Endothelial cell of umbilical vein (primary cell): Measurements from ENCODE around the gene MORC1. TPM values are rescaled to one million over a fixed set of nuclear protein-coding genes. Genes with fewer than 3 reads are reported as not detected.

Experiments used
- BruUV-seq: library from RNA; stranded (reverse); fragments of 400-500 nt; replicated peaks from 2 replicates; lab custom pipeline; 2021; lab: Mats Ljungman, UMichigan
- CTCF ChIA-PET: fragments of 300-600, 350-600 bp; sonication (Branson Sonifier 250); formaldehyde crosslinking; loops from one replicate; lab custom pipeline; 2021; ENCODE audit warnings: antibody characterized with exemption, inconsistent platforms; lab: Charles Lee
- POLR2A ChIA-PET: fragments of 300-600, 350-600 bp; sonication (Branson Sonifier 250); formaldehyde crosslinking; loops from one replicate; lab custom pipeline; 2021; ENCODE audit warnings: antibody characterized with exemption, inconsistent platforms; lab: Charles Lee
- DNase-seq: peaks from one replicate; pipeline ENCODE4 v3.0.0-alpha.2; 2011; ENCODE audit warnings: low read depth, low spot score
- FAIRE-seq: peaks from 2 replicates; lab custom pipeline; 2011; peaks lifted over from hg19 to GRCh38; lab: Jason Lieb, UNC
- H2AFZ ChIP-seq: 2 replicates; pipeline ENCODE4 v1.6.0; 2012; ENCODE audit warnings: low read depth, low read length, control low read depth, inconsistent platforms
- H3K27ac ChIP-seq: 2 replicates; pipeline ENCODE4 v1.5.1; 2011; ENCODE audit warnings: low read depth, mild to moderate bottlenecking, control low read depth, low read length, moderate library complexity; ENCODE audit not compliant: insufficient read depth
- H3K27me3 ChIP-seq, 2 experiments: 2 replicates each; pipeline versions ENCODE4 v1.6.0 to v1.6.1; 2011; ENCODE audit warnings: low read length in 2 of 2, mixed read lengths in 1 of 2; ENCODE audit not compliant: control insufficient read depth in 2 of 2, insufficient read depth in 2 of 2
- H3K36me3 ChIP-seq, 2 experiments: 2 replicates in 1 of 2; 3 replicates in 1 of 2; pipeline ENCODE4 v1.5.1; 2011; ENCODE audit warnings: low read length in 2 of 2, mild to moderate bottlenecking in 1 of 2, moderate library complexity in 1 of 2; ENCODE audit not compliant: control insufficient read depth in 2 of 2, insufficient read depth in 2 of 2; ENCODE audit errors: extremely low read depth in 1 of 2
- H3K4me1 ChIP-seq: 3 replicates; pipeline ENCODE4 v1.5.1; 2011; ENCODE audit warnings: mild to moderate bottlenecking, low read length; ENCODE audit not compliant: control insufficient read depth, insufficient read depth; ENCODE audit errors: extremely low read depth
- H3K4me2 ChIP-seq: 2 replicates; pipeline ENCODE4 v1.6.1; 2011; ENCODE audit warnings: low read length, control low read depth, mixed read lengths; ENCODE audit not compliant: insufficient read depth
- H3K4me3 ChIP-seq, 3 experiments: fragments of 200-600 bp in 1 of 3; sonication (generic), shearing (Covaris generic) in 1 of 3; replicated peaks in 1 of 3; 2 replicates each; pipeline ENCODE4 v1.5.1; 2011 to 2016; ENCODE audit warnings: control low read depth in 3 of 3, low read length in 3 of 3, mild to moderate bottlenecking in 2 of 3, inconsistent platforms in 1 of 3, low read depth in 1 of 3, moderate library complexity in 1 of 3; ENCODE audit not compliant: insufficient read depth in 1 of 3
- H3K79me2 ChIP-seq: 2 replicates; pipeline ENCODE4 v1.6.0; 2012; ENCODE audit warnings: low read length, inconsistent platforms; ENCODE audit not compliant: control insufficient read depth, insufficient read depth
- H3K9ac ChIP-seq: replicated peaks from 2 replicates; pipeline ENCODE3; 2011; ENCODE audit warnings: low read length, control low read depth; ENCODE audit not compliant: insufficient read depth; ENCODE audit errors: extremely low read depth
- H3K9me1 ChIP-seq: replicated peaks from 3 replicates; pipeline ENCODE4 v1.6.0; 2011; ENCODE audit warnings: mild to moderate bottlenecking, low read length; ENCODE audit not compliant: control insufficient read depth, insufficient read depth; ENCODE audit errors: extremely low read depth
- H3K9me3 ChIP-seq: replicated peaks from 2 replicates; pipeline ENCODE4 v1.5.1; 2012; ENCODE audit warnings: low read length, inconsistent platforms; ENCODE audit not compliant: control insufficient read depth, insufficient read depth
- H4K20me1 ChIP-seq: replicated peaks from 2 replicates; pipeline ENCODE3; 2011; ENCODE audit warnings: mild to moderate bottlenecking, low read length; ENCODE audit not compliant: control insufficient read depth, insufficient read depth; ENCODE audit errors: extremely low read depth
- EZH2 ChIP-seq: IDR thresholded peaks from 2 replicates; pipeline ENCODE4 v1.6.1; 2012; ENCODE audit warnings: borderline replicate concordance, low read depth, mild to moderate bottlenecking, moderate library complexity, low read length, inconsistent platforms; ENCODE audit not compliant: severe bottlenecking
- FOS ChIP-seq: IDR thresholded peaks from 2 replicates; pipeline ENCODE4 v1.6.1; 2011; ENCODE audit warnings: mild to moderate bottlenecking, low read length, moderate library complexity, borderline replicate concordance; ENCODE audit not compliant: insufficient read depth
- GATA2 ChIP-seq: IDR thresholded peaks from 2 replicates; pipeline ENCODE4 v1.7.0; 2011; ENCODE audit warnings: low read depth, mild to moderate bottlenecking, moderate library complexity, mixed read lengths, low read length; ENCODE audit not compliant: insufficient read length, insufficient read depth
- MAX ChIP-seq: IDR thresholded peaks from 2 replicates; pipeline ENCODE4 v1.6.1; 2011; ENCODE audit not compliant: insufficient read depth, insufficient read length
- MYC ChIP-seq: IDR thresholded peaks from one replicate; pipeline ENCODE4 v1.6.1; 2011; ENCODE audit warnings: mild to moderate bottlenecking, low read depth, low read length
- POLR2A ChIP-seq: IDR thresholded peaks from 2 replicates; pipeline ENCODE4 v1.6.1; 2012; ENCODE audit warnings: low read depth, mild to moderate bottlenecking, control low read depth, low read length
- POLR2AphosphoS5 ChIP-seq: IDR thresholded peaks from 2 replicates; pipeline ENCODE4 v1.6.1; 2012; ENCODE audit warnings: low read depth, mild to moderate bottlenecking, control low read depth, low read length, moderate library complexity; ENCODE audit not compliant: insufficient read depth
- dilution Hi-C: fragments of 300-500 bp; cut with MboI; formaldehyde crosslinking; loops from one replicate; pipeline ENCODE4 v1.15.0; 2019; ENCODE audit warnings: low sequenced_read_pairs; ENCODE audit not compliant: extremely low pct_ligation_motif_present
- intact Hi-C: fragments of 100-400 bp; cut with micrococcal nuclease; formaldehyde crosslinking; loops from one replicate; pipeline ENCODE4 v1.10.0; 2022
- polyA plus RNA-seq, 4 experiments: library from polyadenylated mRNA; depleted of rRNA in 3 of 4; stranded (reverse) in 3 of 4; unstranded in 1 of 4; fragments of >200 nt; gene quantifications; 2 replicates each; pipeline versions ENCODE4 v1.2.1 to v1.2.3, GENCODE V29; 2011 to 2012; ENCODE audit warnings: missing spikeins in 1 of 4
- total RNA-seq: library from RNA; stranded (reverse); gene quantifications from 2 replicates; pipeline ENCODE4 v1.2.3, GENCODE V29; 2021
- TF ChIP-seq, protein P1 (sequence below), 2 donors: IDR thresholded peaks; 1 replicate in 1 of 2; 2 replicates in 1 of 2; pipeline ENCODE4 v1.5.1; 2011; ENCODE audit warnings: low read length in 2 of 2, mild to moderate bottlenecking in 2 of 2, moderate library complexity in 2 of 2, control low read depth in 1 of 2, inconsistent platforms in 1 of 2, low read depth in 1 of 2; ENCODE audit not compliant: insufficient read depth in 1 of 2; ENCODE audit errors: extremely low read depth in 1 of 2

Gene MORC1
- total and polyA plus RNA-seq, 2 donors (not counting 3 experiments of a cell fraction or from before 2014, with no cell fraction given) = not detected

- intact Hi-C loops = no loop called here
- no peak overlapping the region for H3K4me3 ChIP-seq
- no peaks in the 10 kb centered on the region for H3K4me1 ChIP-seq
- H3K27ac ChIP-seq = no peak overlapping the region
- no peaks in the 10 kb centered on the region for H3K36me3 ChIP-seq
- H3K27me3 ChIP-seq = no peaks in the 10 kb centered on the region
- H3K9ac ChIP-seq = no peak overlapping the region
- TF ChIP-seq POLR2AphosphoS5 = no peak
- no peak for TF ChIP-seq GATA2
- TF ChIP-seq EZH2 = no peak
- no peak for TF ChIP-seq FOS
- TF ChIP-seq, protein P1, sequence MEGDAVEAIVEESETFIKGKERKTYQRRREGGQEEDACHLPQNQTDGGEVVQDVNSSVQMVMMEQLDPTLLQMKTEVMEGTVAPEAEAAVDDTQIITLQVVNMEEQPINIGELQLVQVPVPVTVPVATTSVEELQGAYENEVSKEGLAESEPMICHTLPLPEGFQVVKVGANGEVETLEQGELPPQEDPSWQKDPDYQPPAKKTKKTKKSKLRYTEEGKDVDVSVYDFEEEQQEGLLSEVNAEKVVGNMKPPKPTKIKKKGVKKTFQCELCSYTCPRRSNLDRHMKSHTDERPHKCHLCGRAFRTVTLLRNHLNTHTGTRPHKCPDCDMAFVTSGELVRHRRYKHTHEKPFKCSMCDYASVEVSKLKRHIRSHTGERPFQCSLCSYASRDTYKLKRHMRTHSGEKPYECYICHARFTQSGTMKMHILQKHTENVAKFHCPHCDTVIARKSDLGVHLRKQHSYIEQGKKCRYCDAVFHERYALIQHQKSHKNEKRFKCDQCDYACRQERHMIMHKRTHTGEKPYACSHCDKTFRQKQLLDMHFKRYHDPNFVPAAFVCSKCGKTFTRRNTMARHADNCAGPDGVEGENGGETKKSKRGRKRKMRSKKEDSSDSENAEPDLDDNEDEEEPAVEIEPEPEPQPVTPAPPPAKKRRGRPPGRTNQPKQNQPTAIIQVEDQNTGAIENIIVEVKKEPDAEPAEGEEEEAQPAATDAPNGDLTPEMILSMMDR (IDR thresholded peaks at IDR 0.05; ENCODE audit: extremely low read depth in 1 of 2, insufficient read depth in 1 of 2, low read depth in 1 of 2, low read length in 2 of 2) = no peak
- no peak for TF ChIP-seq POLR2A
- TF ChIP-seq MYC = no peak
- no peak for TF ChIP-seq MAX
- DNase-seq = no peak
- CTCF ChIA-PET = no interaction called here
- no TSS peak for BruUV-seq
- H3K79me2 ChIP-seq = no peaks in the 10 kb centered on the region
- H3K9me1 ChIP-seq = no peaks in the 10 kb centered on the region
- FAIRE-seq = no peak
- no peaks in the 10 kb centered on the region for H3K9me3 ChIP-seq
- no peaks in the 10 kb centered on the region for H4K20me1 ChIP-seq
- no peak overlapping the region for H3K4me2 ChIP-seq
- dilution Hi-C loops = no loop called here
- POLR2A ChIA-PET = no interaction called here
- H2AFZ ChIP-seq = no peak overlapping the region
Measured at GRCh38 chr3:108972482-108972881, 145.5 kb downstream of the MORC1 start.
